Osteocyte (in vitro differentiated cells): Measurements from ENCODE around the gene MAEA. TPM values are rescaled to one million over a fixed set of nuclear protein-coding genes. Genes with fewer than 3 reads are reported as not detected.
A peak's percentile ranks its signal among the peaks of the same experiment; 100 is the strongest.

Experiments used
- DNase-seq: peaks from one replicate; pipeline ENCODE4 v3.0.0; 2021; ENCODE audit warnings: mixed read lengths; ENCODE audit not compliant: unreplicated experiment; ENCODE audit errors: extremely low spot score
- H3K27ac Mint-ChIP-seq: one replicate; pipeline ENCODE4 v1.8.0; 2021; ENCODE audit warnings: mild to moderate bottlenecking, mixed read lengths; ENCODE audit not compliant: unreplicated experiment
- H3K27me3 Mint-ChIP-seq: one replicate; pipeline ENCODE4 v1.8.0; 2021; ENCODE audit warnings: mixed read lengths; ENCODE audit not compliant: unreplicated experiment
- H3K36me3 Mint-ChIP-seq: one replicate; pipeline ENCODE4 v1.8.0; 2021; ENCODE audit warnings: mixed read lengths; ENCODE audit not compliant: unreplicated experiment
- H3K4me1 Mint-ChIP-seq: one replicate; pipeline ENCODE4 v1.8.0; 2021; ENCODE audit warnings: mixed read lengths; ENCODE audit not compliant: unreplicated experiment
- H3K4me3 Mint-ChIP-seq: one replicate; pipeline ENCODE4 v1.8.0; 2021; ENCODE audit warnings: mild to moderate bottlenecking, moderate library complexity, mixed read lengths; ENCODE audit not compliant: unreplicated experiment
- H3K9me3 Mint-ChIP-seq: one replicate; pipeline ENCODE4 v1.8.0; 2021; ENCODE audit warnings: mixed read lengths; ENCODE audit not compliant: unreplicated experiment
- total RNA-seq: library from RNA; stranded (reverse); gene quantifications from 2 replicates; pipeline ENCODE4 v1.2.1, GENCODE V29; 2021
- TF ChIP-seq, protein P1 (sequence below): fragments of 200-600 bp; sonication (generic); IDR thresholded peaks from 2 replicates; pipeline ENCODE4 v1.5.0; 2021; ENCODE audit warnings: antibody characterized with exemption, mild to moderate bottlenecking, moderate library complexity

The MAEA gene
- total RNA-seq, 1 donor from 2014 or later = 62.9 TPM

DNA sequence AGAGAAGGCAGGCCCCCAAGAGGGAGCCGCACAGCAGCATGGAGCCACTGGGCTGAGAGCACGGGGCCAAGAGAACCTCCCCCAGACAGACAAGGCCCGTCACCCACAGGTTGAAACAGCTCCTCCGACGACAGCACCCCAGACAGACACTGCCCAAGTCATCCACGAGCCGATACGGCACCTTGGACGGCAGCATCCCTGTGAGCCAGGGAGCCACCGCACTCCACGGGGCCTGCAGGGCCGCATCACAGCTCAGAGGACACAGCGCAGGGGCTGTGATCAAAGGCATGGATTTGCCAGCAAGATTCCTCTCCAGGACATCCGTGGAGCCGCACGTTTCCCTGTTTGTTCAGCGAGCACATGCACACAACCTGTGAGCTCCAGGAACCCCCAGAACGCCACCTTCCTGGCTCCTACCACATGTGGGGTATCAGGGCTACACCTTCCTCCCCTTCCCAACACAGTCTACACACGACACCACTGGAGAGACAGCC, 44.7 kb upstream of the MAEA start:
- Mint-ChIP-seq H3K27ac (peak overlapping the region; percentile 31), H3K36me3 (no peaks in the 10 kb centered on the region), H3K4me1 (peaks cover 37% of the 10 kb centered on the region), H3K9me3 (no peaks in the 10 kb centered on the region), H3K4me3 (peak overlapping the region; percentile 18), H3K27me3 (no peaks in the 10 kb centered on the region)
- DNase-seq = peak; percentile 74
- TF ChIP-seq, protein P1, sequence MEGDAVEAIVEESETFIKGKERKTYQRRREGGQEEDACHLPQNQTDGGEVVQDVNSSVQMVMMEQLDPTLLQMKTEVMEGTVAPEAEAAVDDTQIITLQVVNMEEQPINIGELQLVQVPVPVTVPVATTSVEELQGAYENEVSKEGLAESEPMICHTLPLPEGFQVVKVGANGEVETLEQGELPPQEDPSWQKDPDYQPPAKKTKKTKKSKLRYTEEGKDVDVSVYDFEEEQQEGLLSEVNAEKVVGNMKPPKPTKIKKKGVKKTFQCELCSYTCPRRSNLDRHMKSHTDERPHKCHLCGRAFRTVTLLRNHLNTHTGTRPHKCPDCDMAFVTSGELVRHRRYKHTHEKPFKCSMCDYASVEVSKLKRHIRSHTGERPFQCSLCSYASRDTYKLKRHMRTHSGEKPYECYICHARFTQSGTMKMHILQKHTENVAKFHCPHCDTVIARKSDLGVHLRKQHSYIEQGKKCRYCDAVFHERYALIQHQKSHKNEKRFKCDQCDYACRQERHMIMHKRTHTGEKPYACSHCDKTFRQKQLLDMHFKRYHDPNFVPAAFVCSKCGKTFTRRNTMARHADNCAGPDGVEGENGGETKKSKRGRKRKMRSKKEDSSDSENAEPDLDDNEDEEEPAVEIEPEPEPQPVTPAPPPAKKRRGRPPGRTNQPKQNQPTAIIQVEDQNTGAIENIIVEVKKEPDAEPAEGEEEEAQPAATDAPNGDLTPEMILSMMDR = no peak

DNA sequence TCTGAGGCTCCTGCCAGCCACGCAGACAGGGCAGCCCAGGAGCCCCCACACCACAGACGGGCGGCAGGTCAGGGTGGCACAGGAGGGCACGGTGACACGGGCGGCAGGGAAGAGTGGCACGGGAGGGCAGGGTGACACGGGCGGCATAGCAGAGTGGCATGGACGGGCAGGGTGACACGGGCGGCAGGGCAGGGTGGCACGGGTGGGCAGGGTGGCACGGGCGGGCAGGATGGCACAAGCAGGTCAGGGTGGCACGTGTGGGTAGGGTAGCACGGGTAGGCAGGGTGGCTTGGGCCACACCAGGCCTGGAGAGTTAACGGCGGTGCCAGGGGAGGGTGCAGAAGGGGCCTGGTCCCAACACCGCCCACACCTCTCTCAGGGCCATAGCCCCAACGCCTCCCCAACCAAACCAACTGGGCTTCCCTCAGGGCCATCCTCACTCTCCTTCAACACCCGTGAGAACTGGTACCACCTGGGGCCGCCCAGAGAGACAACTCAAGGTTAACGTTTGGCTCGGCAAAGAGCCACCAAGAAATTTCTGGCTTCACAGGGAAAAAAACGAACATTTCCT, 44.1 kb upstream of the MAEA start:
- peaks cover 38% of the 10 kb centered on the region for H3K4me1 Mint-ChIP-seq
- H3K4me3 Mint-ChIP-seq = peak overlapping the region; percentile 77
- H3K27me3 Mint-ChIP-seq = no peaks in the 10 kb centered on the region
- H3K27ac Mint-ChIP-seq = no peak overlapping the region
- TF ChIP-seq, protein P1 = no peak
- H3K36me3 Mint-ChIP-seq = peaks cover 3% of the 10 kb centered on the region
- no peaks in the 10 kb centered on the region for H3K9me3 Mint-ChIP-seq
- DNase-seq = no peak

DNA sequence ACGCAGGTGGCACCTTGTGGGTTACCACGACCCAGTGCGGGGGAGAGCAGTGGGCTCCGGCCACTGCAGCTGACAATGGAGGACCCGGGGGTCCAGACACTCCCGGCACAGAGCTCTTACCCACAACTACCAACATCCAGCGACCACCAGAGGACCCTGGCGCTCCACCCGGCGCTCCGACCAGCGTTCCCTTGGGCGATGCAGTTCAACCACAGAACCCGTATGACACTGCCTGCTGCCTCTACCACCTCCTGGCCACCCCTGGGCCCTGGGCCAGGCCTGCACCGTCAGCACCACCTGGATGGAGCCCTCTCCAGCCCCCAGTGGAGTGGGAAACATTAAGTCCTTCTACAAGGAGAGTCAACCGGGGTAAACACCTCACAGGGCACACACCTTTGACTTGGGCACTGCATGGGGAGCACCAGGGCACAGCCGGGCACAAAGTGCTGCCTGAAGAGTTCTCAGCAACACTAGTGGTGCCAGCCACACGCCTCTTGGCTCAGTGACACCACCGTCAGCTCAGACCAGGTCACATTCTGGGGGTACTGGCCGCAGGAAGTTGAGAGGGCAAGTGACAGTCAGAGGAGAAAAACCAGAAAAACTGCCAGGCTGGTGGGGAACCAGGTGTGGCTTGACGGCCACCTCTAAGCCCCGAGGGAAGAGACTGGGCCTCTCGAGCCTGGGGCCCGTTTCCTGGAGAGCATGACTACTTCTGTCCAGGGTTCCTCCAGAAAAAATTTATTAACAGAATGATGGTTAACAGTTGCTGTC, 43.4 kb upstream of the MAEA start:
- Mint-ChIP-seq H3K9me3 (no peaks in the 10 kb centered on the region), H3K4me1 (peaks cover 41% of the 10 kb centered on the region), H3K4me3 (peak overlapping the region; percentile 77), H3K27me3 (no peaks in the 10 kb centered on the region), H3K36me3 (peaks cover 11% of the 10 kb centered on the region), H3K27ac (peak overlapping the region; percentile 63)
- TF ChIP-seq, protein P1 = no peak
- peak; percentile 77 for DNase-seq

DNA sequence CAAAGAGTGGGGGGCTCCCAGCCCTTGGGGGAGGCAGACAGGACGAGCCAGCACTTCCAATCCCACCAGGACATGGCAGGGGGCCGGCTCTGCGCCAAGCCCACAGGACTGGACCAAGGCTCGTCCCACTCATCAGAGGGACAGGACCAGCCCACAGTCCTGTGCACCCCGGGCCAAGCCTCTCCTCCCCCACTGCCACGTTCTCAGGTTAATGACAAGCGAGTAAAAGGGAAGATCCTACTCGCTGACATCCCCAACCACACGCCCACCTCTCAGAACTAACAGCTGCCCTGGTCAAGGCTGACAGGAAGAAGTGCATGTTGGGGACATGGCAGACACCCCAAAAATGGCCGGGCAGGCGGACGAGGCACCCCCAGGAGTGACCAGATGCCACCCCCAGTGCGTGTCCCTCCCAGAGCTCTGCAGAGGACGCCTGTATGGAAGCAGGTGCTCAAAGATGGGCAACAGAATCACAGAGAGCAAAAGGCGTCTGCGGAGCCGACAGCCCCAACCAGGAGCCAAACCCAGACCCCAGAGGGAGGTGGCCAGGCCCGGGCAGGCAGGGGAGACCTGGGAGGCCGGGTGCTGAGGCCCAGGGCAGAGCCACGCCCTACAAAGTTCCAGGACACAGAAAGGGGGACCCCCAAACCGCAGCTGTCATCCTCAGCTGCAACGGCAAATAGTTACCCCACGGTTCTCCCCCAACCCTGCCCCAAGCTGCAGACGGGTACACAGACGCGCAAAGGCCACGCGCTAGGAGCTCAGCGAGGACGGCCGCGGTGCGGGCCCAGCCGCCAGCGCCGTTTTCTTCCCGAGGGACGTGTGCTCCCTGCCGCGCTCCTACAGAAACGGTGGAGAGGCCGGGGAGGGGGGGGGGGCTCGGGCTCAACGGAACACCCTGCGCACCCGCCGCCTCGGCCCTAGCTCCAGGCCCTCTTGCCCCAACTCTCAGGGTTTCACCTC, 42.5 kb upstream of the MAEA start:
- peak; percentile 80 for DNase-seq
- TF ChIP-seq, protein P1 = no peak
- Mint-ChIP-seq H3K36me3 (peaks cover 17% of the 10 kb centered on the region), H3K27me3 (no peaks in the 10 kb centered on the region), H3K4me3 (peak overlapping the region; percentile 77), H3K27ac (peak overlapping the region; percentile 63), H3K9me3 (no peaks in the 10 kb centered on the region), H3K4me1 (peaks cover 41% of the 10 kb centered on the region)
